Measurements from ENCODE around the gene SLC27A6.

DNA sequence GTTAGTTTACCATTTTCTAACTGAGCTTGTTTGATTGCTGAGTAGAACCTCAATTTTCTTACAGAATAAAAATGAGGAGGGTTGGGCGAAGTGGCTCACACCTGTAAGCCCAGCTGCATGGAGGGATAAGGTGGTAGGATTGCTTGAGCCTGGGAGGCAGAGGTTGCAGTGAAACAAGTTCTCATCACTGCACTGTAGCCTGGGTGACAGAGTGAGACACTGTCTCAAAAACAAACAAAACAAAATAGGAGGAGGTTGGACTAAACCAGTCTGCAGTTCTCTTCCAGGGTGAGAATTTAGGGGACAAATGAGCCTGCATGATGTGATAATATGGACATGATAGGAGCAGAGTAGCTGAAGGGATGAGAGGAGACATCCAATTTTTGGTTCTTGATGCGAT is 57.3 kb downstream of the SLC27A6 start:
- TF ChIP-seq, protein P1, sequence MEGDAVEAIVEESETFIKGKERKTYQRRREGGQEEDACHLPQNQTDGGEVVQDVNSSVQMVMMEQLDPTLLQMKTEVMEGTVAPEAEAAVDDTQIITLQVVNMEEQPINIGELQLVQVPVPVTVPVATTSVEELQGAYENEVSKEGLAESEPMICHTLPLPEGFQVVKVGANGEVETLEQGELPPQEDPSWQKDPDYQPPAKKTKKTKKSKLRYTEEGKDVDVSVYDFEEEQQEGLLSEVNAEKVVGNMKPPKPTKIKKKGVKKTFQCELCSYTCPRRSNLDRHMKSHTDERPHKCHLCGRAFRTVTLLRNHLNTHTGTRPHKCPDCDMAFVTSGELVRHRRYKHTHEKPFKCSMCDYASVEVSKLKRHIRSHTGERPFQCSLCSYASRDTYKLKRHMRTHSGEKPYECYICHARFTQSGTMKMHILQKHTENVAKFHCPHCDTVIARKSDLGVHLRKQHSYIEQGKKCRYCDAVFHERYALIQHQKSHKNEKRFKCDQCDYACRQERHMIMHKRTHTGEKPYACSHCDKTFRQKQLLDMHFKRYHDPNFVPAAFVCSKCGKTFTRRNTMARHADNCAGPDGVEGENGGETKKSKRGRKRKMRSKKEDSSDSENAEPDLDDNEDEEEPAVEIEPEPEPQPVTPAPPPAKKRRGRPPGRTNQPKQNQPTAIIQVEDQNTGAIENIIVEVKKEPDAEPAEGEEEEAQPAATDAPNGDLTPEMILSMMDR (IDR thresholded peaks at IDR 0.05): no peak
- no peak for TF ChIP-seq EP300 (IDR thresholded peaks at IDR 0.05)
- no peak for TF ChIP-seq POLR2A (IDR thresholded peaks at IDR 0.05)
- no peak for TF ChIP-seq POLR2AphosphoS5 (IDR thresholded peaks at IDR 0.05)

Data from sigmoid colon (tissue), 4 donors.